Measurements from ENCODE around the gene SNRNP40. TPM values are rescaled to one million over a fixed set of nuclear protein-coding genes. Genes with fewer than 3 reads are reported as not detected.
A peak's percentile ranks its signal among the peaks of the same experiment; 100 is the strongest.
"Not testable (repeated sequence)": the region's sequence is repeated elsewhere in the genome, so short reads cannot be mapped to it uniquely, and the experiment has no call there.

The SNRNP40 gene
- total and polyA plus RNA-seq, 9 donors, result 26.0 to 62.3 (median 43.2) TPM

- H3K36me3 ChIP-seq, result no peaks in the 10 kb centered on the region
- H3K27me3 ChIP-seq, result no peaks in the 10 kb centered on the region
- 11 to 15% (median 13%) methylated on average over 17 of the region's 17 CpGs for WGBS, 3 donors
- peak overlapping the region; percentile 99 for H3K4me3 ChIP-seq
- H3K27ac ChIP-seq, result peak overlapping the region in 1 of 2 donors; percentile 33
- DNase-seq, result no peak
- no peaks in the 10 kb centered on the region for H3K9me3 ChIP-seq
- intact Hi-C loops (cut with DNase I), result no loop called here
- H3K4me1 ChIP-seq (ENCODE audit: insufficient read depth), result peaks cover 12% of the 10 kb centered on the region
- TF ChIP-seq CTCF (IDR thresholded peaks at IDR 0.05), result no peak
- TF ChIP-seq POLR2A (IDR thresholded peaks at IDR 0.05), result no peak
- TF ChIP-seq EP300 (IDR thresholded peaks at IDR 0.05), result no peak
Measured at GRCh38 chr1:31295874-31296485, 608 bp downstream of the SNRNP40 start.

- Histone ChIP-seq H3K9me3 (no peaks in the 10 kb centered on the region), H3K27ac (no peak overlapping the region), H3K36me3 (no peaks in the 10 kb centered on the region), H3K4me3 (no peak overlapping the region), H3K4me1 (ENCODE audit: insufficient read depth) (no peaks in the 10 kb centered on the region), H3K27me3 (no peaks in the 10 kb centered on the region)
- TF ChIP-seq CTCF (IDR thresholded peaks at IDR 0.05) (no peak), POLR2A (IDR thresholded peaks at IDR 0.05) (no peak), EP300 (IDR thresholded peaks at IDR 0.05) (no peak)
- no peak for DNase-seq
- intact Hi-C loops (cut with DNase I), result no loop called here
- 81 to 85% (median 84%) methylated on average over 4 of the region's 4 CpGs for whole genome bisulfite sequencing, 3 donors
Measured at GRCh38 chr1:31289021-31289420, 7.6 kb downstream of the SNRNP40 start.

GRCh38 chr1:31287791-31288190, 8.8 kb downstream of the SNRNP40 start:
- H3K4me1 ChIP-seq (ENCODE audit: insufficient read depth); H3K27ac ChIP-seq; H3K4me3 ChIP-seq; intact Hi-C loops (cut with DNase I); H3K27me3 ChIP-seq; H3K9me3 ChIP-seq; H3K36me3 ChIP-seq: not testable (repeated sequence)
- 95 to 99% (median 97%) methylated on average over 4 of the region's 4 CpGs for WGBS, 3 donors
- peak in 1 of 5 donors; percentile 35 for DNase-seq

GRCh38 chr1:31282426-31282825, 14.2 kb downstream of the SNRNP40 start:
- DNase-seq; H3K4me3 ChIP-seq; H3K9me3 ChIP-seq; H3K4me1 ChIP-seq (ENCODE audit: insufficient read depth); H3K27ac ChIP-seq; H3K27me3 ChIP-seq; intact Hi-C loops (cut with DNase I); H3K36me3 ChIP-seq: not testable (repeated sequence)
- WGBS, 3 donors, result 93 to 95% (median 94%) methylated on average over 9 of the region's 9 CpGs

- no peaks in the 10 kb centered on the region for H3K36me3 ChIP-seq
- no peak overlapping the region for H3K4me3 ChIP-seq
- intact Hi-C loops (cut with DNase I), result no loop called here
- H3K4me1 ChIP-seq (ENCODE audit: insufficient read depth), result no peaks in the 10 kb centered on the region
- no peaks in the 10 kb centered on the region for H3K9me3 ChIP-seq
- 76 to 86% (median 85%) methylated on average over 2 of the region's 2 CpGs for whole genome bisulfite sequencing, 3 donors
- no peak for DNase-seq
- H3K27ac ChIP-seq, result no peak overlapping the region
- no peaks in the 10 kb centered on the region for H3K27me3 ChIP-seq
- TF ChIP-seq POLR2A (IDR thresholded peaks at IDR 0.05), result no peak
- TF ChIP-seq EP300 (IDR thresholded peaks at IDR 0.05), result no peak
- TF ChIP-seq CTCF (IDR thresholded peaks at IDR 0.05), result no peak
Measured at GRCh38 chr1:31273619-31274018, 23.0 kb downstream of the SNRNP40 start.
